GM18498 (cell line): ENCODE measurements around the gene GXYLT1.
"Not testable (repeated sequence)": the region's sequence is repeated elsewhere in the genome, so short reads cannot be mapped to it uniquely, and the experiment has no call there.

ENCODE experiments used
- ATAC-seq: cut with Tn5 transposase; IDR thresholded peaks from one replicate; pipeline ENCODE4 v1.9.1; 2021; ENCODE audit warnings: mild to moderate bottlenecking, moderate library complexity; ENCODE audit not compliant: unreplicated experiment

The GXYLT1 gene, protein sequence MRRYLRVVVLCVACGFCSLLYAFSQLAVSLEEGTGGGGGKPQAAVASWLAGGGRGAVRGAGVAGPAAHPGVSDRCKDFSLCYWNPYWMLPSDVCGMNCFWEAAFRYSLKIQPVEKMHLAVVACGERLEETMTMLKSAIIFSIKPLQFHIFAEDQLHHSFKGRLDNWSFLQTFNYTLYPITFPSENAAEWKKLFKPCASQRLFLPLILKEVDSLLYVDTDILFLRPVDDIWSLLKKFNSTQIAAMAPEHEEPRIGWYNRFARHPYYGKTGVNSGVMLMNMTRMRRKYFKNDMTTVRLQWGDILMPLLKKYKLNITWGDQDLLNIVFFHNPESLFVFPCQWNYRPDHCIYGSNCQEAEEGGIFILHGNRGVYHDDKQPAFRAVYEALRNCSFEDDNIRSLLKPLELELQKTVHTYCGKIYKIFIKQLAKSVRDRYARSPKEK

DNA sequence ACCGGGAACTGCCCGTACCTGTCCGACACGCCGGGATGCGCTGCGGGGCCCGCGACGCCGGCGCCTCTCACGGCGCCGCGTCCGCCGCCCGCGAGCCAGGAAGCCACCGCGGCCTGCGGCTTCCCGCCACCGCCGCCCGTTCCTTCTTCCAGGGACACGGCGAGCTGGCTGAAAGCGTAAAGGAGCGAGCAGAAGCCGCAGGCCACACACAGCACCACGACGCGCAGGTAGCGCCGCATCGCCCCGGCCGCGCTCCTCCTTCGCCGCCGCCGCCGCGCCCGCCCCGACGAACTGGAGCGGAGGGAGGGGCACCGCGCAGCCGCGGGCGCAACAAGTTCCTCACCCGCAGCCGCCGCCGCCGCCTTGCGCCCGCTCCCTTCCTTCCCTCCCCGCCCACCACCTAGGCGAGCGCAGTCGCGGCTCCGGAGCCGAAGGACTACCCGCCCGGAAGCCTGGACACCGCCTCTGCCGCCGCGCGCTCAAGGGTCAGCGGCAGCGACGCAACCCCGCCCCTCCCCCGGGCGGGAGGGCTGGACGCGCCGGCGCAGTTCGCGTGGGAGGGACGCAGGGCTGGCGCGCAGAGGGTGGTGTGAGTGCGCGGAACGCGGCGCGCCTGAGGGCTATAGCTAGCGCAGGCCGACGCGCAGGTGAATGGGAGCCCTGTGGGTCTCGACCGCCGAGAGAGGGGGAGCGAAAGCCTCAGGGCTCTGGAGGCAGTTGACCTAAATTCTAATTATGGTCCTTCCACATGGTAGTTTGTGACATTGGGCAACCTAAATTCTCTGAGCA lies at the start of gene GXYLT1:
GXYLT1 (minus strand) TSS at position 467 of the 789 bp plus-strand sequence; CDS start at position 239, 228 bp downstream.
- ATAC-seq = peak; percentile 94

DNA sequence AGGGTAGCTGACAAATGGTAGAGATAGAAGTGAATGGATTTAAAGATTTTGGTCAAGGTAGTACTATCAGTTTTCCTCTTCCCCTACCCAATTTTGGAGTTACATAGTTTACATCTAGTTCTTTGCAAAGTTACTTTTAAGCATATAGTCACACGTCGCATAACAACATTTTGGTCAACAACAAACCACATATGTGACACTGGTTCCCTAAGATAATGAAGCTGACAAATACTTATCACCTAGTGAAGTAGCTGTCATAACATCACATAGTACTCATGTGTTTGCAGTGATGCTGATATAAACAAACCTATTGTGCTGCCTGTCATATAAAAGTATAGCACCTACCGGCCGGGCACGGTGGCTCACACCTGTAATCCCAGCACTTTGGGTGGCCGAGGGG lies 48.0 kb upstream of the GXYLT1 start:
- ATAC-seq = no peak

DNA sequence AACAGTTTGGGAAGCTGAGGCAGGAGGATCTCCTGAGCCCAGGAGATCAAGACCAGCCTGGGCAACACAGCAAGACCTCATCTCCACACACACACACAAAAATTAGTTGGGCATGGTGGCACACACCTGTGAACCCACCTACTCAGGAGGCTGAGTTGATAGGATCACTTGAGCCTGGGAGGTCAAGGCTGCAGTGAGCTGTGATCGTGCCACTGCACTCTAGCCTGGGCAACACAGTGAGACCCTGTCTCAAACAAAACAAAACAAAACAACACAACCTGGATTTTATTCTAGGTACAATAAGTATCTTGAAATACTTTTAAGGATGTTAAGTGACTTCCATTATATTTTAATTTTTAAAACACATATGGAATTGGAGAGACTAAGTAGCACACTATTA lies 47.6 kb upstream of the GXYLT1 start:
- no peak for ATAC-seq

DNA sequence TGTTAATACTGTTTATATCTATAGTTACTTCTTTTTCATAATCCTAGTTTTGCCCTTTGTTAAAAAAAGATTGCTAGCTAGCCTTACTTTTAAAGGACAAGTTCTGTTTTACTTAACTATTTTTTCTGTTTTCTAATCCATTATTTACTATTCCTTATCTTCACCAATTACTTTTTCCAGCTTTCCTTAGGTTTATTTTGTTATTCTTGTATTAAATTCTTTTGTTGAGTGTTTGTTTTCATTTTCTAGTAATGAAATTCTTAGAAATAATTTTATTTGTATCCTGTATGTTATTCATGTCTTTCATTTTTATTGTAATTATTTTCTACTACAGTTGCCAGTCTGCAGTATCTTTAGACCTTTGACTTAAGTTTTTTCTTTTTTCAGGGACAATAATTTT lies 45.7 kb upstream of the GXYLT1 start:
- ATAC-seq = no peak

DNA sequence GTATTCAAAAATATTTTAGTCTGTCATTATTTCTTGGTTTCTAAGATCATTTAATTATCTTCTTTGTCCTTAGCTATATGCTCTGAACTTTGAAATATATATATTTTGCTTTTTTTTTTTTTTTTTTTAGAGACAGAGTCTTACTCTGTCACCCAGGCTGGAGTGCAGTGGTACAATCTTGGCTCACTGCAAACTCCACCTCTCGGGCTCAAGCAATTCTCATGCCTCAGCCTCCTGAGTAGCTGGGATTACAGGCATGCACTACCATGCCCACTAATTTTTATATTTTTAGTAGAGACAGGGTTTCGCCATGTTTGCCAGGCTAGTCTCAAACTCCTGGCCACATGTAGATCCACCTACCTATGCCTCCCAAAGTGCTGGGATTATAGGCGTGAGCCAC lies 43.6 kb upstream of the GXYLT1 start:
- ATAC-seq = not testable (repeated sequence)

DNA sequence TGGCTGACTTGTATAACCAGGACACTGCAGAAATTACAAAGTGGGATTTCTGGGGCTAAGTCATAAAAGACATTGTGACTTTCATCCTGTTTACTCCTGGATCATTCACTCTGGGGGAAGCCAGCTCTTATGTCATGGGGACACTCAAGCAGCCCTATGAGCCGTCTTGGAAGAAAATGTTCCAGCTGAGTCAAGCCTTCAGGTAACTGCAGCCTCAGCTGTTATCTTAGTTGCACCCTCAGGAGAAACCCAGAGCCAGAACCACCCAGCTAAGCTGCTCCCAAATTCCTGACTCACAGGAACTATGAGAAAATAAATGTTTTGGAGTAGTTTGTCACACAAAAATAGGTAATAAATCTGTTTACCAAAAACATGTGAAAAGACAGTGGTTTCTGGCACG lies 43.1 kb upstream of the GXYLT1 start:
- no peak for ATAC-seq

DNA sequence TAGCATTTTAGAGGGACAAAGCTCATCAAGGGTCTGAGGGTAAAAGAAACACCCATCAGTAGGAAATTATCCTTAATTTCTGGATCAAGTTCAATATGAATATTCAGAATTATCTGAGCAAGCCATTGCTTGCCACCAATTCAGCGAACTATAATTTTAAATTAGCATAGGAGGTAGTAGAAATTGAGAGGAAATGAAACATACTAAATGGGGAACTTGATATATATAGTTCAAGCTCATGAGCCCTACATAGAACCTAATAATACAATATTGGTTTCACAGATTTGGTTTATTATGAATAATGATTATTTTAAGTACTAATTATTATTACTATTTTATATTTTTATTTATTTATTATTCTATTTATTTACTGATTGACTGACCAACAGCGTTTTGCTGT lies 42.1 kb upstream of the GXYLT1 start:
- ATAC-seq = no peak

DNA sequence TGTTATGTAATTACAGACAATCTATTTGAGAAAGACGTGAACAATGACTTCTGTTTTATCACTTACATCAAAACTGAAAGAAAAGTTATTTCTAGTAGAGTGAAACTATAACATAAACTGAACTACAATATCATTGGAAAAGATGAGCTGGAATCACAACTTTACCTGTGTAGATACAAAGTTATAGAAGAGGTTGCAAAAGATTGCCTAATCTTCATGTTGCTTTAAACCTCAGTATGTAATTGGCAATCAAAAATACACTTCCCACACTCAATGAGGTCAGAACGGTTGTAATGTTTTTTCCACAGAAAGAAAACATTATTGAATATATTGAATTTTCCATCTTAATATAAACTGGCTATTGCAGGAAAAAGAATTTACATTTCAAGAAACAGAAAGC lies 37.7 kb upstream of the GXYLT1 start:
- ATAC-seq = no peak

DNA sequence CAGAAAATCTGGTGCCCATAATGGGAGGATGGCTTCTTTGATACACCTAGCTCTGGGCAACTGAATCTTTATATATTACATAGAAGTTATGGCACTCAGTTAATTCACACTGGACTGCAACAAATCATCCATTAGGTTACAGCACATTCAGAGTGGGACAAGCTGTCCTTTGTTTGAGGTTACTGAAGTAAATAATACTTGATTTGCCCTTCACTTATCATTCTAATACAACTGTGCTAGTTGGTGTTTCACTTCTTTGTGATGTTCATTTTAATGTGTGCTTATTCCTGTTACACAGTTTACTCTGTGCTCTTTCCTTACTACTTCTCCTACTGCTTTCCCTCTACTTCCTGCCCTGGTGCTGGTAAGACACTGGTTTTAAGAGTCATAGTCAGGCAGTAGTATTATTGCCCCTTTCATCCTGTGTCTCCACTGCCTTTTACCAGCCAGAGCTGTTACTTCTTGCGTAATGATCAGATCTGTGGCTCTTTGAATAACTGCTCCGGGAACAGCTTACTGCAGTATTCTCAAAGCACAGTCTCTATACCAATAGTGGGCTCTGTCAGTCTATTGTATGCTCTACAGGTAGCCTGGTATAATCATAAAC lies 36.4 kb upstream of the GXYLT1 start:
- no peak for ATAC-seq

DNA sequence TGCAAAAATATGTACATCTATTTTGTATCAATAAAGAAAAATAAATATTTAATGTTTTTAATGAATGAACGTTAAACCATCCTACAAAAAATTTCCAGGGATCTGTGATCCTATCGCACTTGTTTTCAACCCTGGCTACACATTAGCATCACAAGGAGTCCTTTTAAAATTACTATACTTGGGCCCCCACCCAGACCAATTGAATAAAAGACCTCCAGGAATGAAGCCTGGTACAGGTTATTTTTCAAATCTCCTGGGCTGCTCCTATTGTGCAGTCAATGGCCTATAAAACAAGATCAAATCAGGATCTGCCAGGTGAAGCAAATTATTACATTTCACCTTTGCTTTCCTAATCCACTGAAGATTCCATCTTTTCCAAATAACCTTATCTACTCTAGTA lies 33.4 kb upstream of the GXYLT1 start:
- ATAC-seq = no peak

DNA sequence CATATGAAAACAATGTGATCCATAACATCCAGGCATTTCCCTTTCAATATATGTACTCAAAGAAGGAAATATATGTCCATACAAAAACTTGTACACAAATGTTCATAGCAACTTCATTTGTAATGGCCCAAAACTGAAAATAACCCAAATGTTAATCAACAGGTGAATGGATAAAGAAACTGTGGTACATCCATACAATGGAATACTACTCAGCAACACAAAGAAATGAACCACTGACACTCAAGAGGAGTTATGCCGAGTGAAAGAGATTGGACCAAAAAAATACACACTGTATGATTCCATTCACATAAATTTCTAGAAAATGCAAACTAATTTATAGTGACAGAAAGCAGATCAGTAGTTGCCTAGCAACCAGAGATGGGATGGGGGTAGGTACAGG lies 30.3 kb upstream of the GXYLT1 start:
- no peak for ATAC-seq

DNA sequence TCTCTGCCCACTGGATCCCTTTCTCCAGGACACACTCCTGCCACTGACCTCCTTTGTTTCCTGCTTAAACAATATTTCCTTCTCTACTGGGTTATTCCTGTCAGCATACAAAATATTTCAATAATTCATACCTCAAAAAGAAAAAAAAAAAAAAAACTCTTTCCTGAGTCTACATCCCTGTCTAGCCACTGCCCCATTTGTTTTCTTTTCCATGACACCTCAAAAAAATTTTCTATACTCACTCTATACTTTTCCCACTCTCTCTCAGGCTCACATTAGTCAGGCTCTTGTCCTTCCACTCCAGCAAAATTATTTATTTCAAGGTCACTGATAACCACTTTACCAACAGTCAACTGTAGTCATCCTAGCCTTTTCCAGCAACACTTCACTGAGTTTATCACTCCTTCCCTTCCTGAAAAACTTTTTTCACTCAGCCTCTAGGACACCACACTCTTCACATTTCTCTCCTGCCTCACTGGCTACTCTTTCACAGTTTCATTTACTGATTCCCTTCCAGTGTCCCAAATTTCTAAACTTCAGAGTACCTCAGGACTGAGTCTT lies 29.4 kb upstream of the GXYLT1 start:
- ATAC-seq = no peak

DNA sequence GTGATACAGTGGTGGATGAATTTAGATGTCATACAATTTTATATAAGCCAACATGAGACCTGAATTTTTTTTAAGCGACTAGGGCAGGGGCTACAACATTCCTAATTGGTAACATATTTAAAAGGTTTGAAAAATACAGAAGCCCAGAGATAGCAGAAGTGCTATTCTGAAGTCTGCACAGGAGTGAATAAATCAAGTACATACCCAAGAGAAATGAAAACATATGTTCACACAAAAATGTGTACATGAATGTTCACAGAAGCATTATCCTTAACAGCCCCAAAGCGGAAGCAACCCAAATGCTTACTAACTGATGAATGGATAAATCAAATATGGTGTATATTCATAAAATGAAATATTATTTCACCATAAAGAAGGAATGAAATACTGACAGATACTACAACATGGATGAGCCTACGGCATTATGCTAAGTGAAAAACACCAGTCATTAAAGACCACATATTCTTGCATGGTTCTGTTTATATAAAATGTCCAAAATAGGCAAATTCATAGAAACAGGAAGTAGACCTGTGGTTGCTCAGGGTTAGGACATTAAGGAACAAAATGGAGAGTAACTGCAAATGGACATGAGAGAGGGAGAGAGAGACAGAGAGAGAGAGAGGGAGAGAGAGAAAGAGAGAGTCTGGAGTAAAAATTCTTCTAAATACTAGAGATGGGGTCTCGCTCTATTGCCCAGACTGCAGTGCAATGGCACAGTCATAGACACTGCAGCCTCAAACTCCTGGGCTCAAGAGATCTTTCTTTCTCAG lies 28.0 kb upstream of the GXYLT1 start:
- no peak for ATAC-seq

DNA sequence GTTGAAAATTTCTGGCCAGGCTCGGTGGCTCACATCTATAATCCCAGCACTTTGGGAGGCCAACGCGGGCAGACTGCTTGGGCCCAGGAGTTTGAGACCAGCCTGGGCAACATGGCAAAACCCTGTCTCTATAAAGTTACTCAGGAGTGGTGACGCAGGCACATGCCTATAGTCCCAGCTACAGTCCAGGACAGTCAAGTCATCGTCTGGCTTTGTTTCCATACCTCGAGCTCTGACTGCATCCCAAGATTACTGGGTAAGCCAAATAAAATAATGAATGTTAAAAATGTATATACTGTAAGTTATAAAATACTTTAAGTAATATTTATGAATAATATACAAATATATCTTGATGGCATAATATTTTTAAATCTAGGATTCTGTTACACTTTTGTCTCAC lies 23.0 kb upstream of the GXYLT1 start:
- no peak for ATAC-seq

DNA sequence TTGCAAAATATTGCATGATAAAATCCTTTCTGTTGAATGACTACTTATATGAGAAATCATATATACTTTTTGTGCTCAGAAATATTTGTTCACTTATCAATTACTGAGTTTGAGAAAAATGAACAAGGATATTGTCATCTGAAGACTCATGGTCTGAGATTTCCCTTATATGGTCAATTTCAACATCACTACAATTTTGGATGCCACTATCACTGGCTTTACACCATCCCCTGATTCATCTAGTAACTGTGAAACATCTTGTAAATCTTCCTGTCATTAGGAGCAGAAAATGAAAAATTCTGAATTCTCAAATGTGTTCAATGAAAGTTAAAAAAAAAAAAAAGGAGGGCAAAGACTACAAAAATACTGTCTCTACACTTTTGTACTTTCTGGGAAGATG lies 21.8 kb upstream of the GXYLT1 start:
- no peak for ATAC-seq

DNA sequence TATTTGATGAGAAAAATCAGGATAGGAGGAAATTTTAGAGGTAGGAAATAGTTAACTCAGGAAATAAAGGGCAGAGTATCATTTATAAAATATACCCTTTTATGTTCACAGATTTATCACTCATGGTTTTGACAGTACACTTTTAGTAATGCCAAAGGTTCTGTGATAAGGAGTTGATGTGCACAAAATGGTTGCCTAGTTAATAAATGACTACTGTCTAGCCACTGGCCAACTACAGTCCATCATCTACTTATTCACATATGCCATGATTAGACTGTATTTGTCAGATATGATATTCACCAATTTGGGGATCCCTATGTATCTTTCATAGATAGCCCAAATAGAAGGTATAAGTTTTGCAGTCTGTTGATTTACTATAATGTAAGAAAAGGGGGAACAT lies 19.2 kb upstream of the GXYLT1 start:
- no peak for ATAC-seq

DNA sequence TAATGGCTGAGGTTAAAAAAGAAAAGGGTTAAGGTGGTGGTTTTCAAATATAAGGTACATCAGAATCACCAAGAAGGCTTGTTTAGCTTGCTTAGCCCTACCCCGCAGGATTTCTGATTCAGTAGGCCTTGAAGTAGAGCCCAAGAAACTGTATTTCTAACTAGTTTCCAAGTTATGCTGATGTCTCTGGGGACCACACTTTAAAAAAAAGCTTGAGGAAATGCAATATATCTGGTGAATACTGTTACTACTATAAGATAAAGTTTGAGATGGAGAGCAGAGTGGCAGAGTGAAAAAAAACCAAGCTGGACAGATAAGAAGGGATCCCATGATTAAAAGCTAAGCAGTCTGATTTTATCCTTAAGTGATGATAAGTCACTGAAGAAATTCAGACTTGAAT lies 18.3 kb upstream of the GXYLT1 start:
- no peak for ATAC-seq

DNA sequence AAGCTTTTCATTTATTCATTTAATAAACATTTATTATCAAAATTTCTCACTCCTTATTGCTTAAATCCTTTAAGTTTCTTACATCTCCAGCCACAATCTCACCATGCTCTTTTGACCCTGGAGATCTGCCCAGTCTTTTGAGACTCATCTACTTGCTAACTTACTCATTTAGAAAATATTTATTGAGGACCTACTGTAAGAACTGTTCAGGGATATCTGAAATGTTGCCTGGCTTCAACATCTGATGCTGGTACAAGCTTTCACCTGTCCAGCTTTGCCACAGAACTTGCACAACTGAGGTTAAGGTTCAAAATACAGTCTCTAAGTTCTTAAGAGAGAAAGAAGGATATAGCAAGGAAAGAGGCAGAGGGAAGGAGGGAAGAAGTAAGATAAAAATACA lies 17.5 kb upstream of the GXYLT1 start:
- ATAC-seq = no peak

DNA sequence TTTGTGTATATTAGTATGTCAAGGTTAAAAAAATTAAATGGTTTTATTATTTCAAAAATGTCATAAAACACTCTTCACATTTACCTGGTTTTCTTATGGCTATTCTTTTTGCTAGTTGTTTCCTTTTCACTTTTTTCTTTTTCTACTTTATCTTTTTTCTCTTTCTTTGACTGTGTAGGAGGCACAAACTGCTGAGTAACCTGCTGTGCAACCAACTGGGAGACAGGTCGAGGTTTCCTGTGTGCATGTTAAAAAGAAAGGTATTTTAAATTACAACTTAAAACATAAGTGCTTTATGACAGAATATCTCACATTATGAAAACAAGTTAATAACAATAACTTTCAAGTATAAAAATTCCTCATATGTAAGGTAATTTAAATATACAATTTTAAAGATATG lies 16.9 kb upstream of the GXYLT1 start:
- ATAC-seq = no peak

DNA sequence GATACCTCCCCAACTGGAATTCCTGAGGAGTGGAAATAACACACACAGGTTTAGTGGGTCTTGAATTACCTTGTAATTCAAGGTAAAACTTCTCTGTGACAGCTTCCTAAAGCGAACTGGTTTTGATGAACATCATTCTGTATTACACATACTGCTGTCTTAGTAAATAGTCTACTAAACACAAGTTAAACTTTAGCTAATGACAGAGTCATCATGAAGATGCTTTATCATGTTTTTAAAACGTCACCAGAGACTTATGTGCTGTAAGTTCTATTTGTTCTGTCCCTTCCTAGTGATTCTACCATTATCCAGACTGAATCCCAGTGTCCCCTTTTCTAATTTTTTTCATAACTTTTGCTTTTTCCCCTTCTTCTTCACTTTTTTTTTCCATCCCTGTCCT lies 11.6 kb upstream of the GXYLT1 start:
- ATAC-seq = no peak
